ENCODE results near the gene TTBK2. TPM values are rescaled to one million over a fixed set of nuclear protein-coding genes. Genes with fewer than 3 reads are reported as not detected.

The TTBK2 gene
- total and polyA plus RNA-seq, 12 donors = 3.8 to 46.6 (median 16.7) TPM

DNA sequence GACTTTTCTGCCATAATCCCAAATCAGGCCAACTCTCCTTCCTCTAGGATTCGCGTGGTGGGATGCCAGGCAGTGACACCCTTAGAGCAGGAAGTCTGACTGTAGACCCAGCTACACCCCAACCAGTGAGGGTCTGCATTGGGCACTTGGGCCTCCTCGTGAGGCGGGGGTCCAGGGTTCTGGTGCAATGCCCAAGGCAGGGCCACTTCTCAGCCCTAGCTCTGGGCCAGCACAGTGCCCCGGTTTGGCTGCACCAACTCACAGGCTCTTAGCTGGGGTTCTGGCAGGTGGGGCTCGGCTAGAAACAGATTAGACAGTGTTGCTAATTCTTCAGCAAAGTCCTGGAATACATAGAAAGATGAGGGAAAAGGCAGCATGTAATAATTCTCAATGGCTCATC is 196.3 kb downstream of the TTBK2 start:
- intact Hi-C loops (cut with DNase I) = no loop called here
- H3K36me3 ChIP-seq (replicated peaks in 1 of 2) = peaks cover 0 to 80% of the 10 kb centered on the region in 2 donors

DNA sequence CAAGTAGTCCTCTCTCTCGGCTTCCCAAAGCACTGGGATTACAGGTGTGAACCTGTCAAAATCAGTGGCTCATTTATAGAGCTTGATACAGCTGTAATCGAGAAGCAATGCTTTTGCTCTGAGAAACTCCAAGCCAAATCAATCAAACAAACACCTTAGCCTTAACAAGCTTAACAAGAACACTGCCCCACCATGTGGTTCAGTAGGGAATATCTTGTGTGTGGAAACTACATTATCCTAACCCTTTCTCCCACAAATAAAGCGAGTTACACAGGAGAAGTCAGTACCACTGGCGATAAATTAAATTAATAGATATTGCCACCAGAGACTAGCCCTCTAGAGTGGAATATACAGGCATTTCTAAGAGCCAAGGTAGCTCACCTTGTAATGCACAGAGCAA is 197.5 kb downstream of the TTBK2 start:
- peaks cover 0 to 68% of the 10 kb centered on the region in 2 donors for H3K36me3 ChIP-seq (replicated peaks in 1 of 2)
- no peak overlapping the region for H3K4me3 ChIP-seq
- WGBS, 4 donors = 80 to 93% (median 87%) methylated on average over 4 of the region's 4 CpGs
- H3K27me3 ChIP-seq = no peaks in the 10 kb centered on the region
- no peaks in the 10 kb centered on the region for H3K4me1 ChIP-seq (replicated peaks in 1 of 2)
- TF ChIP-seq POLR2A (IDR thresholded peaks at IDR 0.05) = no peak
- TF ChIP-seq CTCF (IDR thresholded peaks at IDR 0.05) = no peak
- intact Hi-C loops (cut with DNase I) = no loop called here
- H3K27ac ChIP-seq = no peak overlapping the region
- DNase-seq = no peak
- no peaks in the 10 kb centered on the region for H3K9me3 ChIP-seq (replicated peaks in 1 of 3)

More for the DNA sequence above, 196.3 kb downstream of the TTBK2 start:
- TF ChIP-seq POLR2A (IDR thresholded peaks at IDR 0.05) (no peak), CTCF (IDR thresholded peaks at IDR 0.05) (no peak)
- 82 to 94% (median 91%) methylated on average over 3 to 6 of the region's 6 CpGs for WGBS, 4 donors
- no peak for DNase-seq
- no peaks in the 10 kb centered on the region for H3K4me1 ChIP-seq (replicated peaks in 1 of 2)
- H3K27ac ChIP-seq = no peak overlapping the region
- no peak overlapping the region for H3K4me3 ChIP-seq
- H3K9me3 ChIP-seq (replicated peaks in 1 of 3) = no peaks in the 10 kb centered on the region
- H3K27me3 ChIP-seq = no peaks in the 10 kb centered on the region

GRCh38 chr15:42721916-42722315 is 198.7 kb downstream of the TTBK2 start:
- intact Hi-C loops (cut with DNase I) = no loop called here
- Histone ChIP-seq H3K27ac (no peak overlapping the region), H3K4me3 (no peak overlapping the region), H3K36me3 (replicated peaks in 1 of 2) (peaks cover 0 to 57% of the 10 kb centered on the region in 2 donors), H3K27me3 (no peaks in the 10 kb centered on the region), H3K9me3 (replicated peaks in 1 of 3) (no peaks in the 10 kb centered on the region), H3K4me1 (replicated peaks in 1 of 2) (no peaks in the 10 kb centered on the region)
- WGBS, 4 donors = 66 to 96% (median 87%) methylated on average over 2 to 3 of the region's 3 CpGs
- no peak for DNase-seq
- no peak for TF ChIP-seq CTCF (IDR thresholded peaks at IDR 0.05)
- TF ChIP-seq POLR2A (IDR thresholded peaks at IDR 0.05) = no peak

GRCh38 chr15:42721016-42721415 is 199.6 kb downstream of the TTBK2 start:
- H3K4me1 ChIP-seq (replicated peaks in 1 of 2) = no peaks in the 10 kb centered on the region
- no peak for TF ChIP-seq POLR2A (IDR thresholded peaks at IDR 0.05)
- no peak for TF ChIP-seq CTCF (IDR thresholded peaks at IDR 0.05)
- H3K36me3 ChIP-seq (replicated peaks in 1 of 2) = peaks cover 0 to 48% of the 10 kb centered on the region in 2 donors
- no peaks in the 10 kb centered on the region for H3K9me3 ChIP-seq (replicated peaks in 1 of 3)
- H3K27ac ChIP-seq = no peak overlapping the region
- no peak for DNase-seq
- H3K4me3 ChIP-seq = no peak overlapping the region
- WGBS, 4 donors = 80 to 92% (median 87%) methylated on average over 2 to 6 of the region's 6 CpGs
- intact Hi-C loops (cut with DNase I) = no loop called here
- no peaks in the 10 kb centered on the region for H3K27me3 ChIP-seq

All from adrenal gland (tissue), 12 donors.